Choroid plexus epithelial cell (primary cell): Measurements from ENCODE around the gene CLEC14A.

Experiments
- DNase-seq: peaks from one replicate; pipeline ENCODE4 v3.0.0-alpha.2; 2010; ENCODE audit warnings: low read depth
- H3K4me3 ChIP-seq: 2 replicates; pipeline ENCODE4 v1.5.1; 2011; ENCODE audit warnings: low read depth, mild to moderate bottlenecking, control low read depth, low read length, moderate library complexity
- CTCF ChIP-seq: conservative IDR thresholded peaks from 2 replicates; pipeline ENCODE4 v1.5.1; 2011; ENCODE audit warnings: low read depth, mild to moderate bottlenecking, control low read depth, inconsistent platforms, low read length, moderate library complexity

The CLEC14A gene

GRCh38 chr14:38206689-38207376, 49.1 kb downstream of the CLEC14A start:
- no peak for DNase-seq
- no peak overlapping the region for H3K4me3 ChIP-seq
- TF ChIP-seq CTCF = no peak

DNA sequence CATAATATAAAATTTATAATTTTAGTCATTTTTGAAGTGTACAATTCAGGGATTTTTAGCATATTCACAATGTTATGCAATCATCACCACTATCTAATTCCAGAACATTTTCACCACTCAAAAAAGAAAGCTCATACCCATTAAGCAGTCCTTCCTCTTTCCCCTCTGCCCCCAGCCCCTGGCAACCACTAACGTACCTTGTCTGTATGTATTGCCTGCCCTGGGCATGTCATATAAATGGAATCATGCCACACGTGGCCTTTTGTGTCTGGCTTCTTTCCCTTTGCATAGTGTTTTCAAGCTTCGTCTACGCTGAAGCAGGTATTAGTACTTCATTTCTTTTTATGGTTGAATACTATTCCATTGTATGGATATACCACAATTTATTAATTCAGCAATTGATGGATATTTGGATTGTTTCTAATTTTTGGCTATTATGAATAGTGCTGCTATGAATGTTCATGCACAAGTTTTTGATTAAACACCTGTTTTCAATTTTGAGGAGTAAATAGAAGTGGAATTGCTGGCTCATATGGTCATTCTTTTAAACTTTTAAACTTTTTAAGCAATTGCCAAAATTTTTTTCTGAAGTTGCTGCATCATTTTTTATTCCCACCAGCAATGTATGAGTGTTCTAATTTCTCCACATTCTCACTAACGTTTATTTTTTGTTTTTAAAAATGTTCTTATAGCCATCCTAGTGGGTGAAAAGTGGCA, 49.8 kb downstream of the CLEC14A start:
- TF ChIP-seq CTCF = no peak
- no peak for DNase-seq
- no peak overlapping the region for H3K4me3 ChIP-seq

DNA sequence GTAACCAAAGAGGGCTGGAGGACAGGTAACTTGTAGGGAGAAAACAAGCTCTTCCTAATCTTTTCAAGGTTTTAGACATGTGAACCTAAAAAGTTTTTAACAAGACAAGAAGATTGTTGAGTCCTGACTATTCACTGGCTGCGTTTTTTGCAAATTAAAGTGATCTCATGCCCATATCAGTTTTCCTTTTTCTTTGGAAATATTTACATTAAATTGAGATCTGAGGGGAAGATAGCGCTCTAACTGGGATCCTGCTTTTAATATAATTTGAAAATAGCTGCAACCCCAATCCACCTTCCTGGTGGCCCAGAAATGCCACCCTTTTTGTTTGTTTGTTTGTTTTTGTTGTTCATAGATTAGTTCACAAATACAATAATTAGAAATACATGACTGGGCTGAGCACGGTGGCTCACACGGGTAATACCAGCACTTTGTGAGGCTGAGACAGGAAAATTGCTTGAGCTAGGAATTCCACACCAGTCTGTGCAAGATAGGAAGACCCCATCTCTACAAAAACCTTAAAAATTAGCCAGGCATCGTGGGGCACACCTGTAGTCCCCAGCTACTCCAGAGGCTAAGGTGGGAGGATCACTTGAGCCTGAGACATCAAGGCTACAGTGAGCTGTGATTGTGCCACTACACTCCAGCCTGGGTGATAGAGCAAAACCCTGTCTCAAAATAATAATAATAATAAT, 50.6 kb downstream of the CLEC14A start:
- no peak for TF ChIP-seq CTCF
- H3K4me3 ChIP-seq = no peak overlapping the region
- no peak for DNase-seq

- no peak for TF ChIP-seq CTCF
- no peak overlapping the region for H3K4me3 ChIP-seq
- DNase-seq = no peak
Observed at GRCh38 chr14:38204719-38205115, 51.2 kb downstream of the CLEC14A start.
